Esophagus squamous epithelium (tissue), 4 donors: ENCODE data around the gene WRAP73.

Experiments used
- POLR2A ChIP-seq, 4 donors: fragments of 450-650 bp; IDR thresholded peaks; one replicate each; pipeline ENCODE4 v1.6.1; 2017; ENCODE audit warnings: antibody characterized with exemption in 4 of 4, mild to moderate bottlenecking in 4 of 4, moderate library complexity in 3 of 4
- TF ChIP-seq, protein P1 (sequence below), 6 experiments: fragments of 450-650 bp in 4 of 6; fragments of 200-600 bp in 2 of 6; sonication (generic) in 2 of 6; IDR thresholded peaks; one replicate each; pipeline ENCODE4 v1.5.1; 2016 to 2019; ENCODE audit warnings: antibody characterized with exemption in 6 of 6, mild to moderate bottlenecking in 4 of 6, moderate library complexity in 4 of 6

DNA sequence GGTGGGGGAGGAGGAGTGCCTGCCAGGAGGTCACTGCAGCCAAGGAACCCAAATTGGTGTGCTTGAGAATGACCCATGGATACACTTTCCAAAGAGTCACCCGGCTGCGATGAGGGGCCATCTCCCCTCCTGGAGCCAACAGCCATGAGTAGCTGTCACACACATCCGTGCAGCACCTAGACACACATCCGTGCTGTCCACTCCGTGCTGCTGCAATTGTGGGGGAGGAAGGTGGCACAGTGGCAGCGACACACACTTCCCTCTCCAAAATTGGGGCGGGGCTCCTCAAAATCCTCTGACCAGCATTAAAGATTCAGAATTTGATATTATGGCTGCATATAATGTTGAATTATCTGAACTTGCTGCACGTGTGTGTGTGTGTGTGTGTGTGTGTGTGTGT is 18.2 kb upstream of the WRAP73 start:
- no peak for TF ChIP-seq POLR2A (IDR thresholded peaks at IDR 0.05)
- TF ChIP-seq, protein P1, sequence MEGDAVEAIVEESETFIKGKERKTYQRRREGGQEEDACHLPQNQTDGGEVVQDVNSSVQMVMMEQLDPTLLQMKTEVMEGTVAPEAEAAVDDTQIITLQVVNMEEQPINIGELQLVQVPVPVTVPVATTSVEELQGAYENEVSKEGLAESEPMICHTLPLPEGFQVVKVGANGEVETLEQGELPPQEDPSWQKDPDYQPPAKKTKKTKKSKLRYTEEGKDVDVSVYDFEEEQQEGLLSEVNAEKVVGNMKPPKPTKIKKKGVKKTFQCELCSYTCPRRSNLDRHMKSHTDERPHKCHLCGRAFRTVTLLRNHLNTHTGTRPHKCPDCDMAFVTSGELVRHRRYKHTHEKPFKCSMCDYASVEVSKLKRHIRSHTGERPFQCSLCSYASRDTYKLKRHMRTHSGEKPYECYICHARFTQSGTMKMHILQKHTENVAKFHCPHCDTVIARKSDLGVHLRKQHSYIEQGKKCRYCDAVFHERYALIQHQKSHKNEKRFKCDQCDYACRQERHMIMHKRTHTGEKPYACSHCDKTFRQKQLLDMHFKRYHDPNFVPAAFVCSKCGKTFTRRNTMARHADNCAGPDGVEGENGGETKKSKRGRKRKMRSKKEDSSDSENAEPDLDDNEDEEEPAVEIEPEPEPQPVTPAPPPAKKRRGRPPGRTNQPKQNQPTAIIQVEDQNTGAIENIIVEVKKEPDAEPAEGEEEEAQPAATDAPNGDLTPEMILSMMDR (IDR thresholded peaks at IDR 0.05) = no peak
